ENCODE measurements around the gene C11orf21. TPM values are rescaled to one million over a fixed set of nuclear protein-coding genes. Genes with fewer than 3 reads are reported as not detected.
A peak's percentile ranks its signal among the peaks of the same experiment; 100 is the strongest.

Gene C11orf21
- total RNA-seq, 6 donors from 2014 or later, result 2.3 to 20.3 (median 9.5) TPM

DNA sequence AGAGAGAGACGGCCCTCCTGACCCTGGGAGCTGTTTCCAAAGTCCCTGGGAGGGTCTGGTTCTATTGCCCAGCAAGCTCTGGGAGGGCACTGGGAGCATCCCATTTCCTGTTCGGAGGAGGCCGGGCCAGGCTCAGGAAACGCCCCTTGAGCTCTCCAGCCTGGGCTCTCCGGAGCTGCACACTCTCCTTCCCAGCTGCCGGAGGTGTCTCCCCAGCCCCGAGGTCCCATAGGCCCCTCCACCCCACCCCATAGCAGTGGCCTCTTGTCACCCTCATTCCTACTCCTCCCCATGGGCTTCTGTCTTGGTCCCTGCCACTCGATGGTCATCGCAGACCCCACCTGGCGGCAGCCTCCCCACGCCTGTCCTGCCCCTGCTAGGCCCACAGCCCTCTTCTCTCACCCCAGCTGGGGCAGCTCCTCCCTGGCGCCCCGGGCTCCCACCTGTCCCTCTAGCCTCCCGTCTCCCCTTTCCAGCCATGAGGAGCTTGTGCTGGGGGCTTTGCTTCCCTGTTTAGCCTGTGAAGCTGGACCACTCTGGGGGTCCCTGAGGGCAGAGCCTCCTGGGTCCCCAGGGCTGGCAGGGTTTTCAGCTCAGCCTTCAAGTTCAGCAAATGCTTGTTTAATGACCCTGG, 2.9 kb upstream of the C11orf21 start:
- Histone ChIP-seq H3K27ac (peak overlapping the region; percentile 63 to 93 (median 85)), H3K4me3 (peak overlapping the region in 1 of 4 donors; percentile 0), H3K36me3 (no peaks in the 10 kb centered on the region), H3K9me3 (no peaks in the 10 kb centered on the region), H3K4me1 (peaks cover 47 to 72% (median 55%) of the 10 kb centered on the region in 4 donors), H3K27me3 (no peaks in the 10 kb centered on the region)
- TF ChIP-seq POLR2AphosphoS5 (IDR thresholded peaks at IDR 0.05), result no peak
- no peak for TF ChIP-seq EP300 (IDR thresholded peaks at IDR 0.05)
- no peak for TF ChIP-seq CTCF (IDR thresholded peaks at IDR 0.05)
- no peak for TF ChIP-seq POLR2A (IDR thresholded peaks at IDR 0.05)
- ATAC-seq (ENCODE audit: low FRiP score in 2 of 2), result no peak
- peak in 1 of 2 donors; percentile 69 for DNase-seq
- 57 to 63% methylated on average over 11 to 14 of the region's 14 CpGs for WGBS, 2 donors

- peak in 1 of 2 donors; percentile 46 for DNase-seq
- H3K27me3 ChIP-seq, result no peaks in the 10 kb centered on the region
- peaks cover 47 to 75% (median 55%) of the 10 kb centered on the region in 4 donors for H3K4me1 ChIP-seq
- H3K27ac ChIP-seq, result peak overlapping the region; percentile 19 to 93 (median 85)
- 56 to 59% methylated on average over 13 to 15 of the region's 15 CpGs for WGBS, 2 donors
- ATAC-seq (ENCODE audit: low FRiP score in 2 of 2), result no peak
- no peak overlapping the region for H3K4me3 ChIP-seq
- no peaks in the 10 kb centered on the region for H3K9me3 ChIP-seq
- no peaks in the 10 kb centered on the region for H3K36me3 ChIP-seq
- no peak for TF ChIP-seq CTCF (IDR thresholded peaks at IDR 0.05)
- no peak for TF ChIP-seq POLR2AphosphoS5 (IDR thresholded peaks at IDR 0.05)
- TF ChIP-seq POLR2A (IDR thresholded peaks at IDR 0.05), result no peak
- no peak for TF ChIP-seq EP300 (IDR thresholded peaks at IDR 0.05)
These were observed 2.1 kb upstream of the C11orf21 start for GRCh38 chr11:2303627-2304505.

DNA sequence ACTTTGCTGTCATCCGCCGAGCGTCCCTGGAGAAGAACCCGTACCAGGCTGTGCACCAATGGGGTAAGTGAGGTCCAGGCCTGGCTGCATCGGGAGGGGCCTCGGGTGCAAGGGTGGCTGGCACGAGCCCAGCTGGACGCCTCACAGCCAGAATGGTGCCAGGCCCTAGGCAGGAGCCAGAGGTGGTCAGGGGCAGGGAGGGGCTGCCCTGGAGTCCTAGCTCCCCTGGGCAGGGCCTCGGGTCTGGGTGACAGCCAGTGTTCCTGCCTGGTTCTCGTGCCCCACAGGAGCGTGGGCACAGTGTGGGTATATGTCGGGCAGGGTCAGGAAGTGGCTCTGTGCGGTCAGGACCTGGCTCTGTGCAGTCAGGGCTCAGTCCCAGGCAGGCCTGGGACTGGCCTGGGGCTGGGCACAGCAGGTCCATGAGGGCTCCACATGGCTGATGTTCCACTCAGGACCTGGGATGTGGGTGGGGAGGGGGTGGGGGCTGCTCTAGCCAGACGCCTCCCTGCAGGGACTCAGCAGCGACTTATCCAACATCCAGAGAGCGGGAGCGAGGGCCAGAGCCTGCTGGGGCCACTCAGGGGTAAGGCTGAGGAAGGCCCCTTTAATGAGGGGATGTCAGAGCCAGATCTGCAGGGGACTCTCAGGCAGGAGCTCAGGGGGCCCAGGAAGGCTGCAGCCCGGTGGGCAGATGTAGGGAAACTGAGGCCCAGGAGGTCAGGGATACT, 1.3 kb upstream of the C11orf21 start:
- Histone ChIP-seq H3K4me1 (peaks cover 47 to 78% (median 55%) of the 10 kb centered on the region in 4 donors), H3K9me3 (no peaks in the 10 kb centered on the region), H3K27ac (peak overlapping the region; percentile 69 to 93 (median 85)), H3K27me3 (no peaks in the 10 kb centered on the region), H3K4me3 (peak overlapping the region in 3 of 4 donors; percentile 23 to 42 (median 31)), H3K36me3 (no peaks in the 10 kb centered on the region)
- TF ChIP-seq POLR2A (IDR thresholded peaks at IDR 0.05), result no peak
- no peak for TF ChIP-seq EP300 (IDR thresholded peaks at IDR 0.05)
- TF ChIP-seq POLR2AphosphoS5 (IDR thresholded peaks at IDR 0.05), result peak in 1 of 2 donors; percentile 21
- DNase-seq, result peak; percentile 53 to 82
- ATAC-seq (ENCODE audit: low FRiP score in 2 of 2), result peak; percentile 13 to 19
- WGBS, 2 donors, result 30 to 33% methylated on average over 3 to 12 of the region's 18 CpGs

- TF ChIP-seq POLR2AphosphoS5 (IDR thresholded peaks at IDR 0.05), result no peak
- peak in 1 of 6 experiments; percentile 10 for TF ChIP-seq CTCF (IDR thresholded peaks at IDR 0.05)
- no peaks in the 10 kb centered on the region for H3K27me3 ChIP-seq
- peak; percentile 1 to 5 for ATAC-seq (ENCODE audit: low FRiP score in 2 of 2)
- peak overlapping the region in 3 of 4 donors; percentile 23 to 42 (median 31) for H3K4me3 ChIP-seq
- H3K36me3 ChIP-seq, result no peaks in the 10 kb centered on the region
- no peaks in the 10 kb centered on the region for H3K9me3 ChIP-seq
- 58 to 68% methylated on average over 10 to 11 of the region's 16 CpGs for WGBS, 2 donors
- peak overlapping the region; percentile 69 to 93 (median 85) for H3K27ac ChIP-seq
- H3K4me1 ChIP-seq, result peaks cover 44 to 72% (median 54%) of the 10 kb centered on the region in 4 donors
- peak in 1 of 2 donors; percentile 76 for DNase-seq
These were observed 683 bp upstream of the C11orf21 start for GRCh38 chr11:2302306-2302895.

Measured in upper lobe of left lung (tissue), 6 donors.